GM12891 (cell line): ENCODE results near the gene TAGAP.

Experiments
- POLR2A ChIP-seq: IDR thresholded peaks from 2 replicates; pipeline ENCODE4 v1.6.1; 2011; ENCODE audit warnings: low read depth, low read length, control low read depth
- POLR2AphosphoS5 ChIP-seq: IDR thresholded peaks from 2 replicates; pipeline ENCODE4 v1.6.1; 2011; ENCODE audit warnings: low read depth, low read length, control low read depth

GRCh38 chr6:159085396-159085895, 40.7 kb upstream of the TAGAP start:
- TF ChIP-seq POLR2AphosphoS5: no peak
- TF ChIP-seq POLR2A: no peak
